ENCODE measurements around the gene TSPAN14. TPM values are rescaled to one million over a fixed set of nuclear protein-coding genes. Genes with fewer than 3 reads are reported as not detected.
A peak's percentile ranks its signal among the peaks of the same experiment; 100 is the strongest.

TSPAN14 gene
- total RNA-seq, 1 experiment from 2014 or later = 46.8 TPM

DNA sequence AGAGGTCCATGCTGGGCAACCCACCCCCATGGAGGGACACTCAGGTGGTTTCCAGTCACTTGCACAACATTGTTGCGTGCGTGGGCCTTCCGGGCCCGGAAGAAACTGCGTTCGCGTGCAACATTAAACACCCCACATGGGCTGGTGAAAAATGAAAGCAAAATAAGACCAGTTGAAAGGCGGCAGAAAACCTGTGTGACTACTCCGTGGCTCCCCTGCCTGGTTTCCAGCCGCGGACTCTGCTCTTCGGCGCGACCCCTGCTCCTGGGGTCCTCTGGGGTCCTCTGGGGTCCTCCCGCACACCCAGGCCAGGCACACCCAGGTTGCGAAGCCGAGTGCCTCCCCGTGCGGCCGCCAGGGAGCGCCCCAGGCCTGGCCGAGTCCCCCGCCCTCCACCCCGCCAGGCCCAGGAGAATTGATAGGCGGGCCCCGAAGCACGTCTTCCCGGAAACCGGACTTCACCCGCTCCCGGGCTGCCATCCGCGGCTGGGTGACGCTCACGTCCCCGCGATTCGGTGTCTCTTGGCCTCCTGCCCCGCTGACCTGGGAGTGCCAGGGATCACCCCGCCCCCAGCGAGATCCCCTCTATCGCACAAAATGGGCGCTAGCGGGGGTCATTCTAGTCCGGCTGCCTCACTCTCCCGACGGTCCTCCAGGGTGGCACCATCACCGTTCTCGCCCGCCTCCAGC lies 81.7 kb downstream of the TSPAN14 start:
- Histone ChIP-seq H3K27ac (ENCODE audit: insufficient read length, low read depth, low read length) (no peak overlapping the region), H3K23ac (ENCODE audit: insufficient read length, low read depth, low read length) (no peak overlapping the region), H3T11ph (ENCODE audit: low read length) (no peak overlapping the region), H4K5ac (ENCODE audit: insufficient read length, low read depth, low read length) (no peak overlapping the region), H2AK5ac (ENCODE audit: insufficient read length, low read length) (no peak overlapping the region), H2BK12ac (ENCODE audit: insufficient read length, low read depth, low read length) (no peak overlapping the region), H3K4me1 (ENCODE audit: insufficient read depth, low read length) (no peaks in the 10 kb centered on the region), H4K20me1 (ENCODE audit: control insufficient read depth, insufficient read depth, insufficient read length) (peaks cover 2% of the 10 kb centered on the region), H2AFZ (ENCODE audit: low read length) (no peak overlapping the region), H2BK120ac (ENCODE audit: low read depth, low read length, poor library complexity, severe bottlenecking) (no peak overlapping the region), H2BK5ac (ENCODE audit: insufficient read length, low read length) (no peak overlapping the region), H3K56ac (ENCODE audit: insufficient read length, low read depth, low read length) (no peak overlapping the region), H3K4me2 (ENCODE audit: insufficient read depth, insufficient read length, low read length) (no peak overlapping the region), H3K9ac (ENCODE audit: extremely low read depth, insufficient read length, low read length) (no peak overlapping the region), H3K27me3 (ENCODE audit: insufficient read depth, low read length) (no peaks in the 10 kb centered on the region), H3K9me3 (ENCODE audit: control insufficient read depth, low read depth, low read length) (no peaks in the 10 kb centered on the region), H3K18ac (ENCODE audit: insufficient read length, low read depth, low read length) (no peak overlapping the region), H4K91ac (ENCODE audit: insufficient read length, low read depth, low read length) (no peak overlapping the region), H4K8ac (replicated peaks; ENCODE audit: insufficient read length, low read depth, low read length) (no peak overlapping the region), H3K79me2 (ENCODE audit: insufficient read depth, low read length) (no peaks in the 10 kb centered on the region), H3K79me1 (ENCODE audit: insufficient read depth, low read depth, low read length, poor library complexity, severe bottlenecking) (no peaks in the 10 kb centered on the region), H3K23me2 (ENCODE audit: insufficient read length, low read depth, low read length, poor library complexity, severe bottlenecking) (no peaks in the 10 kb centered on the region), H3K14ac (ENCODE audit: insufficient read depth, low read length) (no peak overlapping the region; the same call in 1 of the 2 replicates), H2BK20ac (ENCODE audit: low read depth, low read length, poor library complexity, severe bottlenecking) (no peak overlapping the region), H3K4ac (ENCODE audit: low read depth, low read length) (no peak overlapping the region), H2BK15ac (ENCODE audit: low read depth, low read length) (no peak overlapping the region)
- peak; percentile 79 for DNase-seq
- Mint-ChIP-seq H3K27me3 (ENCODE audit: low read depth) (peaks cover 8% of the 10 kb centered on the region), H3K4me3 (peak overlapping the region in 1 of 2 experiments; percentile 65; a peak in 2 of 5 replicates), H3K4me1 (peaks cover 4 to 7% of the 10 kb centered on the region in 2 experiments), H3K9me3 (peaks cover 9 to 19% of the 10 kb centered on the region in 2 experiments; a peak in 4 of 5 replicates), H3K36me3 (ENCODE audit: insufficient read depth in 1 of 3, low read depth in 3 of 3) (peaks cover 5 to 12% (median 9%) of the 10 kb centered on the region in 3 experiments; a peak in 5 of 7 replicates), H3K27ac (no peak overlapping the region)
- WGBS (ENCODE audit: extremely low coverage, insufficient read length, low lambda C conversion rate) = no CpG with 5 or more reads among the region's 50 CpGs
- TF ChIP-seq, protein P1, sequence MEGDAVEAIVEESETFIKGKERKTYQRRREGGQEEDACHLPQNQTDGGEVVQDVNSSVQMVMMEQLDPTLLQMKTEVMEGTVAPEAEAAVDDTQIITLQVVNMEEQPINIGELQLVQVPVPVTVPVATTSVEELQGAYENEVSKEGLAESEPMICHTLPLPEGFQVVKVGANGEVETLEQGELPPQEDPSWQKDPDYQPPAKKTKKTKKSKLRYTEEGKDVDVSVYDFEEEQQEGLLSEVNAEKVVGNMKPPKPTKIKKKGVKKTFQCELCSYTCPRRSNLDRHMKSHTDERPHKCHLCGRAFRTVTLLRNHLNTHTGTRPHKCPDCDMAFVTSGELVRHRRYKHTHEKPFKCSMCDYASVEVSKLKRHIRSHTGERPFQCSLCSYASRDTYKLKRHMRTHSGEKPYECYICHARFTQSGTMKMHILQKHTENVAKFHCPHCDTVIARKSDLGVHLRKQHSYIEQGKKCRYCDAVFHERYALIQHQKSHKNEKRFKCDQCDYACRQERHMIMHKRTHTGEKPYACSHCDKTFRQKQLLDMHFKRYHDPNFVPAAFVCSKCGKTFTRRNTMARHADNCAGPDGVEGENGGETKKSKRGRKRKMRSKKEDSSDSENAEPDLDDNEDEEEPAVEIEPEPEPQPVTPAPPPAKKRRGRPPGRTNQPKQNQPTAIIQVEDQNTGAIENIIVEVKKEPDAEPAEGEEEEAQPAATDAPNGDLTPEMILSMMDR (conservative IDR thresholded peaks at IDR 0.05) = peak; percentile 61; the same call in 2 of the 3 replicates
